Spinal cord (tissue), 10 donors: ENCODE results near the gene ACTL8. TPM values are rescaled to one million over a fixed set of nuclear protein-coding genes. Genes with fewer than 3 reads are reported as not detected.

Experiments
- DNase-seq, 6 donors: peaks; one replicate each; pipeline versions ENCODE4 v3.0.0 to v3.0.0-alpha.2; 2013 to 2015; ENCODE audit warnings: low spot score in 6 of 6, low read depth in 4 of 6
- H3K27ac ChIP-seq: one replicate; pipeline ENCODE4 v1.5.1; 2013; ENCODE audit warnings: low read depth, low read length, control low read depth
- H3K27me3 ChIP-seq: one replicate; pipeline ENCODE4 v1.6.1; 2013; ENCODE audit warnings: low read length; ENCODE audit not compliant: control insufficient read depth, insufficient read depth
- H3K36me3 ChIP-seq: one replicate; pipeline ENCODE4 v1.6.1; 2013; ENCODE audit warnings: low read length; ENCODE audit not compliant: control insufficient read depth, insufficient read depth
- H3K4me1 ChIP-seq: one replicate; pipeline ENCODE4 v1.6.1; 2013; ENCODE audit warnings: low read length; ENCODE audit not compliant: control insufficient read depth, insufficient read depth
- H3K4me3 ChIP-seq: one replicate; pipeline ENCODE4 v1.5.1; 2013; ENCODE audit warnings: low read depth, low read length, control low read depth
- H3K9me3 ChIP-seq: one replicate; pipeline ENCODE4 v1.6.1; 2013; ENCODE audit warnings: low read length; ENCODE audit not compliant: control insufficient read depth, insufficient read depth
- WGBS: methylation state at CpG from one replicate; pipeline ENCODE4 v1.1.5; 2013; ENCODE audit warnings: missing lambda C conversion rate; ENCODE audit not compliant: insufficient coverage; 5-methylcytosine and 5-hydroxymethylcytosine counted together
- polyA plus RNA-seq, 2 donors: library from polyadenylated mRNA; unstranded; fragments of 120-200 nt; gene quantifications; one replicate each; pipeline ENCODE4 v1.2.1, GENCODE V29; 2013; ENCODE audit not compliant: insufficient read length in 2 of 2
- total RNA-seq, 2 donors: library from RNA; depleted of rRNA in 1 of 2; stranded (reverse); fragments of 120-200 nt in 1 of 2; fragments of >200 nt in 1 of 2; gene quantifications; one replicate each; pipeline versions ENCODE4 v1.2.3 to v1.2.4, GENCODE V29; 2013 to 2014
- donor health status: healthy.

Gene ACTL8
- total and polyA plus RNA-seq, 4 donors = 0.23 TPM; not detected in 3

- Histone ChIP-seq H3K36me3 (no peaks in the 10 kb centered on the region), H3K4me1 (peaks cover 13% of the 10 kb centered on the region), H3K4me3 (no peak overlapping the region), H3K9me3 (no peaks in the 10 kb centered on the region), H3K27ac (no peak overlapping the region), H3K27me3 (no peaks in the 10 kb centered on the region)
- DNase-seq = peak in 2 of 6 donors; percentile 40 to 78
- WGBS = no CpG with 5 or more reads among the region's 3 CpGs
Measured at GRCh38 chr1:17861685-17862084, 106.6 kb downstream of the ACTL8 start.

GRCh38 chr1:17862121-17862520 lies 107.0 kb downstream of the ACTL8 start:
- Histone ChIP-seq H3K36me3 (no peaks in the 10 kb centered on the region), H3K27ac (no peak overlapping the region), H3K9me3 (no peaks in the 10 kb centered on the region), H3K4me1 (peaks cover 13% of the 10 kb centered on the region), H3K4me3 (no peak overlapping the region), H3K27me3 (no peaks in the 10 kb centered on the region)
- no peak for DNase-seq
- WGBS = 83% methylated on average over 1 of the region's 2 CpGs

GRCh38 chr1:17865912-17866739 lies 111.0 kb downstream of the ACTL8 start:
- DNase-seq = peak in 1 of 6 donors; percentile 45
- Histone ChIP-seq H3K36me3 (no peaks in the 10 kb centered on the region), H3K27ac (no peak overlapping the region), H3K27me3 (no peaks in the 10 kb centered on the region), H3K4me1 (peaks cover 5% of the 10 kb centered on the region), H3K9me3 (no peaks in the 10 kb centered on the region), H3K4me3 (no peak overlapping the region)
- 66% methylated on average over 7 of the region's 9 CpGs for WGBS

DNA sequence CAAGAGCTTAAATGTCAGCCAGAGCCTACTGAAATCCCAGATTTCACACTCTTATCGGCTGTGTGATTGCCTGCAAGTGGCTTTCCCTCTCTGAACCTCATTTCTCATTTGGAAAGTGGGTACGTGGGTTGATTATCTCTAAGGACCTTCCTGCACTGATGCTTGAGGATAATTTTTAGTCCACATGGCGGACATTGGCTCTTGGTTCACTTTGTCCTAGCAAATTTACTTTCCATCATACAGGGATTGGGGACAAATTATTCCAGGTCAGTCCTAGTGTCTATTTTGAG lies 111.6 kb downstream of the ACTL8 start:
- Histone ChIP-seq H3K27me3 (no peaks in the 10 kb centered on the region), H3K4me1 (peaks cover 5% of the 10 kb centered on the region)
- WGBS = no CpG with 5 or more reads among the region's 3 CpGs

GRCh38 chr1:17867470-17867869 lies 112.3 kb downstream of the ACTL8 start:
- no peak overlapping the region for H3K4me3 ChIP-seq
- DNase-seq = no peak
- no peaks in the 10 kb centered on the region for H3K27me3 ChIP-seq
- 91% methylated on average over 1 of the region's 8 CpGs for WGBS
- H3K27ac ChIP-seq = no peak overlapping the region
- no peaks in the 10 kb centered on the region for H3K9me3 ChIP-seq
- H3K4me1 ChIP-seq = peaks cover 5% of the 10 kb centered on the region
- H3K36me3 ChIP-seq = no peaks in the 10 kb centered on the region

More for the DNA sequence above, 111.6 kb downstream of the ACTL8 start:
- Histone ChIP-seq H3K27ac (no peak overlapping the region), H3K9me3 (no peaks in the 10 kb centered on the region), H3K4me3 (no peak overlapping the region), H3K36me3 (no peaks in the 10 kb centered on the region)
- DNase-seq = no peak

GRCh38 chr1:17869815-17870214 lies 114.7 kb downstream of the ACTL8 start:
- Histone ChIP-seq H3K9me3 (no peaks in the 10 kb centered on the region), H3K27me3 (no peaks in the 10 kb centered on the region), H3K27ac (no peak overlapping the region), H3K36me3 (no peaks in the 10 kb centered on the region), H3K4me3 (no peak overlapping the region), H3K4me1 (peaks cover 10% of the 10 kb centered on the region)
- 78% methylated on average over 2 of the region's 3 CpGs for WGBS
- no peak for DNase-seq

DNA sequence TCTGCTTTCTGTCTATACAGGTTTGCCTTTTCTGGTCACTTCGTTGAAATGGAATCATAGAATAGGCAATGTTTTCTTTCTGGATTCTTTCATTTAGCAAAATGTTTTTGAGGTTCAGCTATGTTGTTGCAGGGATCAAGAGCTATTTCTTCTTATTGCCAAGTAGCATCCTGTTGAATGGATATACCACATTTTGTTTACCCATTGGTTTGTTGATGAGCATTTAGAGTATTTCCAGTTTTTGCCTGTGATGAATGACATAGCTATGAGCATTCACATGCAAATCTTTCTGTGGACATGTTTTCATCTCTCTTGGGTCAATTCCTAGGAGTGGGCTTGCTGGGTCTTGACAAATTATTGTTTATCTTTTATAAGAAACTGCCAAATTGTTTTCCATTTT lies 115.5 kb downstream of the ACTL8 start:
- no peak overlapping the region for H3K4me3 ChIP-seq
- 88% methylated on average over 1 of the region's 1 CpG for WGBS
- H3K36me3 ChIP-seq = no peaks in the 10 kb centered on the region
- H3K27ac ChIP-seq = no peak overlapping the region
- no peaks in the 10 kb centered on the region for H3K9me3 ChIP-seq
- H3K27me3 ChIP-seq = no peaks in the 10 kb centered on the region
- H3K4me1 ChIP-seq = peaks cover 11% of the 10 kb centered on the region
- no peak for DNase-seq

GRCh38 chr1:17873007-17873675 lies 118.0 kb downstream of the ACTL8 start:
- WGBS = 32% methylated on average over 2 of the region's 8 CpGs
- no peaks in the 10 kb centered on the region for H3K9me3 ChIP-seq
- H3K4me1 ChIP-seq = peaks cover 6% of the 10 kb centered on the region
- H3K27ac ChIP-seq = no peak overlapping the region
- no peaks in the 10 kb centered on the region for H3K27me3 ChIP-seq
- H3K36me3 ChIP-seq = no peaks in the 10 kb centered on the region
- no peak overlapping the region for H3K4me3 ChIP-seq
- DNase-seq = no peak

GRCh38 chr1:17874231-17874630 lies 119.1 kb downstream of the ACTL8 start:
- Histone ChIP-seq H3K27ac (no peak overlapping the region), H3K4me1 (peaks cover 6% of the 10 kb centered on the region), H3K4me3 (no peak overlapping the region), H3K27me3 (no peaks in the 10 kb centered on the region), H3K36me3 (no peaks in the 10 kb centered on the region), H3K9me3 (no peaks in the 10 kb centered on the region)
- WGBS = 86% methylated on average over 1 of the region's 1 CpG
- DNase-seq = no peak

DNA sequence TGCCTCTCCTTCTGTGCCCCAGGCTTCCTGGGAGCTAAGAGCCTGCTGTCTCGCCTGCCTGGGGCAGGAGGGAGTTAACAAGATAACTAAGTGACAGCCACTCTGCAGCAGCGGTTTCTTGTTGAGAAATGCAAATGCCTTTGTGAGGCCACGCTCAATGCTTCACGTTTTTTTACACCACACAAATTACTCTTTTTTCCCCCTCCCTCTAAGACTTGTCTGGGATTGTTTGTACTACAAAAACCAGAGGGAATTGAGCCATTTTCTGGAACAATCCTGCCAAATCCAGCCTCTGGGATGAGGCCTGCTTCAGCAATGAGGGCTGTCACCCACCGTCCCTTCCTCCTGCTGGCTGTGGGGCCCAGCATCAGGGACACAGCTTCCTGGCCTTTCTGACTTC lies 119.6 kb downstream of the ACTL8 start:
- Histone ChIP-seq H3K36me3 (no peaks in the 10 kb centered on the region), H3K27me3 (no peaks in the 10 kb centered on the region), H3K4me1 (peaks cover 6% of the 10 kb centered on the region), H3K4me3 (no peak overlapping the region), H3K27ac (no peak overlapping the region), H3K9me3 (no peaks in the 10 kb centered on the region)
- WGBS = 4% methylated on average over 3 of the region's 5 CpGs
- peak in 2 of 6 donors; percentile 40 to 78 for DNase-seq
